Endothelial cell of hepatic sinusoid (primary cell): ENCODE measurements around the gene SPON1.
"Not testable (repeated sequence)": the region's sequence is repeated elsewhere in the genome, so short reads cannot be mapped to it uniquely, and the experiment has no call there.

Experiments
- in situ Hi-C: cut with HindIII; loops from 2 replicates; pipeline ENCODE4 v1.10.0; 2017; ENCODE audit warnings: low sequenced_read_pairs

Gene SPON1

GRCh38 chr11:14112721-14113120 lies 150.2 kb downstream of the SPON1 start:
- in situ Hi-C loops = no loop called here

- in situ Hi-C loops = no loop called here
Measured at GRCh38 chr11:14114269-14114668, 151.7 kb downstream of the SPON1 start.

- in situ Hi-C loops = no loop called here
Measured at GRCh38 chr11:14114786-14115185, 152.3 kb downstream of the SPON1 start.

- in situ Hi-C loops = no loop called here
Measured at GRCh38 chr11:14117632-14118031, 155.1 kb downstream of the SPON1 start.

GRCh38 chr11:14118072-14118471 lies 155.5 kb downstream of the SPON1 start:
- in situ Hi-C loops = no loop called here

- in situ Hi-C loops = no loop called here
Measured at GRCh38 chr11:14119357-14119756, 156.8 kb downstream of the SPON1 start.

GRCh38 chr11:14124350-14124749 lies 161.8 kb downstream of the SPON1 start:
- in situ Hi-C loops = no loop called here

- in situ Hi-C loops = no loop called here
Measured at GRCh38 chr11:14124886-14125285, 162.4 kb downstream of the SPON1 start.

- in situ Hi-C loops = no loop called here
Measured at GRCh38 chr11:14125529-14125928, 163.0 kb downstream of the SPON1 start.

- in situ Hi-C loops = no loop called here
Measured at GRCh38 chr11:14127679-14128078, 165.2 kb downstream of the SPON1 start.

- in situ Hi-C loops = no loop called here
Measured at GRCh38 chr11:14132312-14132711, 169.8 kb downstream of the SPON1 start.

- in situ Hi-C loops = no loop called here
Measured at GRCh38 chr11:14133381-14133780, 170.9 kb downstream of the SPON1 start.

GRCh38 chr11:14136561-14136960 lies 174.0 kb downstream of the SPON1 start:
- in situ Hi-C loops = no loop called here

- in situ Hi-C loops = no loop called here
Measured at GRCh38 chr11:14137284-14137683, 174.8 kb downstream of the SPON1 start.

GRCh38 chr11:14140991-14141390 lies 178.5 kb downstream of the SPON1 start:
- in situ Hi-C loops = no loop called here

- in situ Hi-C loops = no loop called here
Measured at GRCh38 chr11:14141676-14142075, 179.2 kb downstream of the SPON1 start.

GRCh38 chr11:14144934-14145333 lies 182.4 kb downstream of the SPON1 start:
- in situ Hi-C loops = no loop called here

- in situ Hi-C loops = no loop called here
Measured at GRCh38 chr11:14148653-14149273, 186.2 kb downstream of the SPON1 start.

GRCh38 chr11:14149683-14150082 lies 187.2 kb downstream of the SPON1 start:
- in situ Hi-C loops = no loop called here

GRCh38 chr11:14150878-14151277 lies 188.4 kb downstream of the SPON1 start:
- in situ Hi-C loops = no loop called here

- in situ Hi-C loops = not testable (repeated sequence)
Measured at GRCh38 chr11:14154103-14154502, 191.6 kb downstream of the SPON1 start.

GRCh38 chr11:14158393-14158792 lies 195.9 kb downstream of the SPON1 start:
- in situ Hi-C loops = no loop called here

- in situ Hi-C loops = no loop called here
Measured at GRCh38 chr11:14163576-14163975, 201.1 kb downstream of the SPON1 start.
